Measurements from ENCODE around the gene SLC32A1. TPM values are rescaled to one million over a fixed set of nuclear protein-coding genes. Genes with fewer than 3 reads are reported as not detected.

Gene SLC32A1
- total RNA-seq, 1 experiment from 2014 or later: 0.24 TPM

- Histone ChIP-seq H3T11ph (ENCODE audit: low read length) (no peak overlapping the region), H2BK12ac (ENCODE audit: insufficient read length, low read depth, low read length) (no peak overlapping the region), H4K8ac (replicated peaks; ENCODE audit: insufficient read length, low read depth, low read length) (no peak overlapping the region), H3K4ac (ENCODE audit: low read depth, low read length) (no peak overlapping the region), H3K79me1 (ENCODE audit: insufficient read depth, low read depth, low read length, poor library complexity, severe bottlenecking) (no peaks in the 10 kb centered on the region), H3K79me2 (ENCODE audit: insufficient read depth, low read length) (no peaks in the 10 kb centered on the region), H4K5ac (ENCODE audit: insufficient read length, low read depth, low read length) (no peak overlapping the region), H3K9me3 (ENCODE audit: control insufficient read depth, low read depth, low read length) (no peaks in the 10 kb centered on the region), H2AFZ (ENCODE audit: low read length) (no peak overlapping the region), H2BK20ac (ENCODE audit: low read depth, low read length, poor library complexity, severe bottlenecking) (no peak overlapping the region), H3K4me1 (ENCODE audit: insufficient read depth, low read length) (no peaks in the 10 kb centered on the region), H2BK120ac (ENCODE audit: low read depth, low read length, poor library complexity, severe bottlenecking) (no peak overlapping the region), H3K4me2 (ENCODE audit: insufficient read depth, insufficient read length, low read length) (no peak overlapping the region), H3K23me2 (ENCODE audit: insufficient read length, low read depth, low read length, poor library complexity, severe bottlenecking) (no peaks in the 10 kb centered on the region), H2AK5ac (ENCODE audit: insufficient read length, low read length) (no peak overlapping the region), H3K9ac (ENCODE audit: extremely low read depth, insufficient read length, low read length) (no peak overlapping the region), H3K23ac (ENCODE audit: insufficient read length, low read depth, low read length) (no peak overlapping the region), H3K56ac (ENCODE audit: insufficient read length, low read depth, low read length) (no peak overlapping the region), H4K20me1 (ENCODE audit: control insufficient read depth, insufficient read depth, insufficient read length) (no peaks in the 10 kb centered on the region), H2BK15ac (ENCODE audit: low read depth, low read length) (no peak overlapping the region), H3K18ac (ENCODE audit: insufficient read length, low read depth, low read length) (no peak overlapping the region), H2BK5ac (ENCODE audit: insufficient read length, low read length) (no peak overlapping the region), H3K27me3 (ENCODE audit: insufficient read depth, low read length) (no peaks in the 10 kb centered on the region), H3K27ac (ENCODE audit: insufficient read length, low read depth, low read length) (no peak overlapping the region), H3K14ac (ENCODE audit: insufficient read depth, low read length) (no peak overlapping the region), H4K91ac (ENCODE audit: insufficient read length, low read depth, low read length) (no peak overlapping the region)
- no peak for TF ChIP-seq CTCF (conservative IDR thresholded peaks at IDR 0.05)
- no peaks in the 10 kb centered on the region for H3K9me3 Mint-ChIP-seq
- H3K36me3 Mint-ChIP-seq (ENCODE audit: insufficient read depth in 1 of 3, low read depth in 3 of 3): peaks cover 29 to 66% (median 55%) of the 10 kb centered on the region in 3 experiments; a peak in 6 of 7 replicates
- no CpG with 5 or more reads among the region's 6 CpGs for WGBS (ENCODE audit: extremely low coverage, insufficient read length, low lambda C conversion rate)
- no peak overlapping the region for H3K27ac Mint-ChIP-seq
- peaks cover 3% of the 10 kb centered on the region in 2 experiments; a peak in 1 of 4 replicates for H3K4me1 Mint-ChIP-seq
- H3K27me3 Mint-ChIP-seq (ENCODE audit: low read depth): no peaks in the 10 kb centered on the region; the same call in 1 of the 2 replicates
- H3K4me3 Mint-ChIP-seq: no peak overlapping the region
- DNase-seq: no peak
These were observed 31.1 kb downstream of the SLC32A1 start for GRCh38 chr20:38755324-38755910.

All from H9 (cell line).